GM19467 (cell line): ENCODE measurements around the gene TMEM178B.

Source experiments
- ATAC-seq: cut with Tn5 transposase; IDR thresholded peaks from one replicate; pipeline ENCODE4 v1.9.1; 2021; ENCODE audit warnings: mild to moderate bottlenecking, moderate library complexity; ENCODE audit not compliant: unreplicated experiment

TMEM178B gene

GRCh38 chr7:141257597-141257996 is 183.7 kb downstream of the TMEM178B start:
- no peak for ATAC-seq

- ATAC-seq: no peak
Measured at GRCh38 chr7:141258559-141258958, 184.7 kb downstream of the TMEM178B start.

GRCh38 chr7:141262101-141263090 is 188.5 kb downstream of the TMEM178B start:
- ATAC-seq: no peak

GRCh38 chr7:141263508-141263907 is 189.6 kb downstream of the TMEM178B start:
- no peak for ATAC-seq

- ATAC-seq: no peak
Measured at GRCh38 chr7:141263983-141264382, 190.1 kb downstream of the TMEM178B start.

GRCh38 chr7:141264511-141264910 is 190.6 kb downstream of the TMEM178B start:
- ATAC-seq: no peak

- ATAC-seq: no peak
Measured at GRCh38 chr7:141265668-141266067, 191.8 kb downstream of the TMEM178B start.

- ATAC-seq: no peak
Measured at GRCh38 chr7:141268614-141269013, 194.8 kb downstream of the TMEM178B start.

- no peak for ATAC-seq
Measured at GRCh38 chr7:141271451-141271850, 197.6 kb downstream of the TMEM178B start.

- no peak for ATAC-seq
Measured at GRCh38 chr7:141272417-141272816, 198.6 kb downstream of the TMEM178B start.

GRCh38 chr7:141275350-141275749 is 201.5 kb downstream of the TMEM178B start:
- ATAC-seq: no peak

GRCh38 chr7:141276031-141276430 is 202.2 kb downstream of the TMEM178B start:
- no peak for ATAC-seq

GRCh38 chr7:141280100-141280499 is 206.2 kb downstream of the TMEM178B start:
- no peak for ATAC-seq

- no peak for ATAC-seq
Measured at GRCh38 chr7:141281311-141281710, 207.4 kb downstream of the TMEM178B start.

GRCh38 chr7:141286522-141286921 is 212.7 kb downstream of the TMEM178B start:
- no peak for ATAC-seq

- no peak for ATAC-seq
Measured at GRCh38 chr7:141287936-141288335, 214.1 kb downstream of the TMEM178B start.

GRCh38 chr7:141288626-141289025 is 214.8 kb downstream of the TMEM178B start:
- ATAC-seq: no peak

- no peak for ATAC-seq
Measured at GRCh38 chr7:141290365-141290764, 216.5 kb downstream of the TMEM178B start.

- no peak for ATAC-seq
Measured at GRCh38 chr7:141290973-141291372, 217.1 kb downstream of the TMEM178B start.

- ATAC-seq: no peak
Measured at GRCh38 chr7:141291541-141291940, 217.7 kb downstream of the TMEM178B start.

- no peak for ATAC-seq
Measured at GRCh38 chr7:141294143-141294829, 220.4 kb downstream of the TMEM178B start.

GRCh38 chr7:141295367-141295895 is 221.6 kb downstream of the TMEM178B start:
- no peak for ATAC-seq
